ENCODE results near the gene BHLHE41. TPM values are rescaled to one million over a fixed set of nuclear protein-coding genes. Genes with fewer than 3 reads are reported as not detected.

The BHLHE41 gene
- total and polyA plus RNA-seq, 8 donors = 3.8 to 29.4 (median 10.9) TPM

DNA sequence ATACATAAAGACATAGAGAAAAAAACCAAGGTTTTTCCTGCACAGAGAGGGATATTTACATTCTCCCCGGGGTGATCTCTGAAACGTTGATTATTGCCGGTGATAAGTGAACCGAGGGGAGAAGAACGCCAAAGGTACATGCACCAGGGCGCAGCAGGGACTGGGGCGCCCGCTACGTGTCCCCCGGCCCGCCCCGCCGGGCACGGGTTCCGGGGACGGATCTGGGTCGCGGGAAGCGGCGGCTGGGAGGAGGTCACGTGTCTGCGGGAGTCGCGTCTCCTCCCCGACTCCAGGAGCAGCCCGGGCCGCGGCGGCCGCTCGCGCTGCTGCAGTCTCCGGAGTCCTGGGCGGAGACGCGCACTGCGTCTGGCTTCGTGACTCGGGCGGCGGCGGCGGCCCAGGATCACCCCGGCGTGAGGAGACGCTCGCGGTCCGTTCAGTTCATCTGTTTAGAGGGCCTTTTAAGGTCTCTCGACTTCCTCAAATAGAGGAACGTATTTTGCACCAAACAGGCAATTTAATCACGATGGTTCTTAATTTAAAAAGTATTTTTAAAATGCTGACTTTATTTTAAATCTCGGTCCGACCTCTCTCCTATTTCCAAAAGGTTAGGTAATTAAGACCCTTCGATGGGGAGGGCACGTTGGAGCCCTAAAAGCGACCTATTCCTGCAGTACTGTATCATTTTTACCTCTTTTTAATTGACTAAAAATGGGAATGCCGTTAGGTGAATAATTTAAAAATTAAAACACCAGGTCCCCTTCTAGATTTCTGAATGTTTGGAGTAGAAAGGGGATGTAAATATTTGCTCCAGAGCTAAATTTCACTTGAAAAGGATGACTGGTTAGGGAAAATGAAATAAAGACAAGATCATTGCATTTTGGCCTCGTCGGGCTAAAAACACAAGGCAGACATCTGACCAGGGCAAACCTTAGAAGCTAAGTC, 1.8 kb upstream of the BHLHE41 start:
- H3K27ac ChIP-seq = peak overlapping the region; percentile 91 to 99 (median 94)
- H3K4me3 ChIP-seq = peak overlapping the region; percentile 22 to 71 (median 55)
- H3K27me3 ChIP-seq = no peaks in the 10 kb centered on the region
- DNase-seq (peak; percentile 84 to 93 (median 88)), ATAC-seq (peak; percentile 67 to 76 (median 70)), FAIRE-seq (no peak)
- TF ChIP-seq CTCF (IDR thresholded peaks at IDR 0.05) = no peak
- intact Hi-C loops (cut with DNase I) = loop anchor here in 2 of 3 donors (10.0 kb wide), 2 partner anchors 68 to 278 kb away; partner anchors contain the start of gene SSPN (in 2 of the 2)
- no peaks in the 10 kb centered on the region for H3K9me3 ChIP-seq
- H3K4me1 ChIP-seq = peaks cover 0 to 12% (median 6%) of the 10 kb centered on the region in 3 donors
- no peaks in the 10 kb centered on the region for H3K36me3 ChIP-seq
- WGBS, 2 donors = 4 to 5% methylated on average over 60 of the region's 60 CpGs

- intact Hi-C loops (cut with DNase I) = loop anchor here in 2 of 3 donors (10.0 kb wide), 2 partner anchors 69 to 279 kb away; partner anchors contain the start of gene SSPN (in 2 of the 2)
- peaks cover 0 to 15% (median 12%) of the 10 kb centered on the region in 3 donors for H3K4me1 ChIP-seq
- DNase-seq (peak; percentile 81 to 90 (median 88)), ATAC-seq (peak; percentile 69 to 82 (median 77)), FAIRE-seq (no peak)
- H3K27ac ChIP-seq = peak overlapping the region; percentile 91 to 99 (median 94)
- no peaks in the 10 kb centered on the region for H3K36me3 ChIP-seq
- H3K27me3 ChIP-seq = no peaks in the 10 kb centered on the region
- H3K4me3 ChIP-seq = peak overlapping the region; percentile 22 to 71 (median 55)
- TF ChIP-seq CTCF (IDR thresholded peaks at IDR 0.05) = no peak
- 0% methylated on average over 54 to 66 of the region's 66 CpGs for WGBS, 2 donors
- H3K9me3 ChIP-seq = no peaks in the 10 kb centered on the region
These were observed 833 bp upstream of the BHLHE41 start for GRCh38 chr12:26125400-26126339.

DNA sequence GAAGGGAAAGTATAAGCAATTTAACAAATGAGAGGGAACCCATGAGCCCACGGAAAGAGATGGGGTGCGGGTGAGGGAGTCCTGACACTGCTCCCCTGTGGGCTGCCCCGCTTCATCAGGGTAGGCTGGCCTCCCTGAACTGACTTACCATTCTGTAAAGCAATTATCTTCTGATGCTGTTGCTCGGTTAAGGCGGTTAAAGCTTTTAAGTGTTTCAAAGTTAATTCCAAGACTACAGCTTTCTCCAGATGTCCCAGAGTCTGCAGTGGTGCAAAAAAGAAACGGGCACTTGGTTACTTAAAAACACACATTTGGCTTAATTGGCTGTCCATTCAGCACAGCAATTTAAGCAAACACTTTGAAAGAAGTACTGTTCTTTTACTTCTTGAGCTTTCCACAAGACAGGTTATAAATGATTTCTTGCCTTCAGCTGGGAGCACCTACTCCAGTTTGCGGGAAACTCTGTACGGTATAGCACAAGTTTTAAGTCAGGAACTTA, 1.3 kb downstream of the BHLHE41 start:
- no peaks in the 10 kb centered on the region for H3K9me3 ChIP-seq
- H3K4me3 ChIP-seq = peak overlapping the region; percentile 46 to 71 (median 55)
- no peaks in the 10 kb centered on the region for H3K27me3 ChIP-seq
- 11% methylated on average over 8 of the region's 8 CpGs for WGBS, 2 donors
- no peaks in the 10 kb centered on the region for H3K36me3 ChIP-seq
- intact Hi-C loops (cut with DNase I) = loop anchor here in 2 of 3 donors (10.0 kb wide), 2 partner anchors 71 to 281 kb away; partner anchors contain the start of gene SSPN (in 2 of the 2)
- ATAC-seq = no peak
- peaks cover 0 to 16% (median 12%) of the 10 kb centered on the region in 3 donors for H3K4me1 ChIP-seq
- FAIRE-seq = no peak
- peak overlapping the region; percentile 85 to 92 (median 89) for H3K27ac ChIP-seq
- no peak for TF ChIP-seq CTCF (IDR thresholded peaks at IDR 0.05)
- DNase-seq = no peak

DNA sequence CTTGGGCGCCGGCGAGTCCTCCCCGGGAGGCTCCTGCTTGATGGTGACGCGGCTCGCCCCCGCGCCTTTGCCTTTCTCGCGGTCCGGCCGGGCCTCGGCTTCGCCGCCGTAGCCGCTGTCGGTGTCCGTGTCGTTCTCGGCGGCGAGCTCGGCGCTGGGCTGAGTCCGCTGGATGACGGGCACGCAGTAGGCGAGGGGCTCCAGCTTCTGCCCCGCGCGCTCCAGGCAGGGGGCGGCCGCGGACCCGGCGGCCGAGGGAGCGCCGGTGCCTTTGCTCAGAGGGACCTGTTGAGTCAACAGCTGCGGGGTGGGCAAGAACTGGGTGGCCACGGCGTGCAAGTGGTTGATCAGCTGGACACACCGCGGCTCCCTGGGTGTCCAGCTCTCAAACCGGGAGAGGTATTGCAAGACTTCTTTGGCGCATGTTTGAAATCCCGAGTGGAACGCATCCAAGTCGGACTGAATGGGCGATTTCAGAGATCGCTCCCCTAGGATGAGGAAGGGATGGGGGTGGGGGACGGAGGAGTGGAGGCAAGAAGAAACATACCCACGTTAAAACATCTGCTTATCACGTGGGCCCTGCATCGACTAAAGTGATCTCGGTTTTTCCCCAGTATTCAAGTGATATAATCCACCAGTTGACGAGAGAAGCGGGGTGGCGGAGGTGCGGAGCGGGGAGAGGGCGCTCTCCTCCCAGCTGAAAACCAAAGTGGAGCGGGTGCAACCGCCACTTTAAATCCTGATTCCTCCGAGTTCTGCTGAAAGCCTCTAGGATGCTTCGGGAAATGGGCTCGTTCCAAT, 2.0 kb downstream of the BHLHE41 start:
- Histone ChIP-seq H3K36me3 (no peaks in the 10 kb centered on the region), H3K4me3 (peak overlapping the region; percentile 46 to 71 (median 55)), H3K27ac (peak overlapping the region; percentile 75 to 92 (median 86)), H3K9me3 (no peaks in the 10 kb centered on the region), H3K4me1 (peaks cover 0 to 16% (median 12%) of the 10 kb centered on the region in 3 donors), H3K27me3 (no peaks in the 10 kb centered on the region)
- DNase-seq (peak; percentile 61 to 81 (median 68)), ATAC-seq (peak; percentile 6 to 35 (median 10)), FAIRE-seq (no peak)
- no peak for TF ChIP-seq CTCF (IDR thresholded peaks at IDR 0.05)
- 0 to 1% methylated on average over 64 to 69 of the region's 69 CpGs for WGBS, 2 donors
- intact Hi-C loops (cut with DNase I) = loop anchor here in 2 of 3 donors (10.0 kb wide), 2 partner anchors 72 to 282 kb away; partner anchors contain the start of gene SSPN (in 2 of the 2)
